GM12891 (cell line): Measurements from ENCODE around the gene FIG4.
"Not testable (repeated sequence)": the region's sequence is repeated elsewhere in the genome, so short reads cannot be mapped to it uniquely, and the experiment has no call there.

Experiments
- PAX5 ChIP-seq: IDR thresholded peaks from 2 replicates; pipeline ENCODE4 v1.6.1; 2011; ENCODE audit warnings: low read length, moderate library complexity, mild to moderate bottlenecking; ENCODE audit not compliant: insufficient read depth, severe bottlenecking
- POLR2A ChIP-seq: IDR thresholded peaks from 2 replicates; pipeline ENCODE4 v1.6.1; 2011; ENCODE audit warnings: low read depth, low read length, control low read depth
- POLR2AphosphoS5 ChIP-seq: IDR thresholded peaks from 2 replicates; pipeline ENCODE4 v1.6.1; 2011; ENCODE audit warnings: low read depth, low read length, control low read depth
- POU2F2 ChIP-seq: IDR thresholded peaks from 2 replicates; pipeline ENCODE4 v1.6.1; 2011; ENCODE audit warnings: low read depth, mild to moderate bottlenecking, control low read depth, low read length, moderate library complexity
- SPI1 ChIP-seq: IDR thresholded peaks from 2 replicates; pipeline ENCODE4 v1.6.1; 2011; ENCODE audit warnings: low read depth, low read length, control low read depth
- TAF1 ChIP-seq: IDR thresholded peaks from 2 replicates; pipeline ENCODE4 v1.6.1; 2011; ENCODE audit warnings: low read depth, low read length, control low read depth

- TF ChIP-seq POLR2AphosphoS5, POLR2A, TAF1, PAX5, SPI1, POU2F2: not testable (repeated sequence)
Measured at GRCh38 chr6:109869398-109870088, 178.4 kb downstream of the FIG4 start.
